ENCODE data around the gene RP2.

Gene RP2

DNA sequence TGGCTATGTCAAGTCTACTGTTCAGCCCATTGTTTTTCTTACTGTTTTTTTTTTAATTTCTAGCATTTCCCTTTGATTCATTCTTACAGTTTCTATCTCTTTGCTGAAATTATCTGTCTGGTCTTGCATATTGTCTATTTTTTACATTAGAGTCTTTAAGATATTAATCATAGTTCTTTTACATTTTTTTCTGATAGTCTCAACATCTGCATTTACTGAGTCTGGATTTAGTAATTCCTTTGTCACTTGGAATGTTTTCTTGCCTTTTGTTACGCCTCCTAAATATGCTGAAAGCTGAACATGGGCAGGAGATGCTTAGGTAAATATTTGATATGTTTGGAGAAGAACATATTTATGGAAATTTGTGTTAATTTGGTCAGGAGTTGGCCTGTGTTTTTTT is 85.8 kb downstream of the RP2 start:
- no peaks in the 10 kb centered on the region for H3K27me3 ChIP-seq (ENCODE audit: insufficient read depth, low read length)
- no peak overlapping the region for H3K27ac ChIP-seq (ENCODE audit: low read depth, low read length)
- H3K4me3 ChIP-seq (ENCODE audit: low read length) = no peak overlapping the region
- H3K9me3 ChIP-seq (ENCODE audit: insufficient read depth, low read depth, low read length) = no peaks in the 10 kb centered on the region
- 89% methylated on average over 1 of the region's 1 CpG for WGBS
- no peak overlapping the region for H3K9ac ChIP-seq (ENCODE audit: low read depth, low read length)
- H3K36me3 ChIP-seq (ENCODE audit: insufficient read depth, low read length) = no peaks in the 10 kb centered on the region
- H3K4me1 ChIP-seq (ENCODE audit: insufficient read depth, low read length) = peaks cover 12% of the 10 kb centered on the region; the same call in 1 of the 2 replicates

GRCh38 chrX:46927718-46928117 is 90.9 kb downstream of the RP2 start:
- 89% methylated on average over 3 of the region's 3 CpGs for WGBS
- Histone ChIP-seq H3K27ac (ENCODE audit: low read depth, low read length) (no peak overlapping the region), H3K4me1 (ENCODE audit: insufficient read depth, low read length) (peaks cover 5% of the 10 kb centered on the region; the same call in 1 of the 2 replicates), H3K36me3 (ENCODE audit: insufficient read depth, low read length) (no peaks in the 10 kb centered on the region), H3K27me3 (ENCODE audit: insufficient read depth, low read length) (no peaks in the 10 kb centered on the region), H3K9me3 (ENCODE audit: insufficient read depth, low read depth, low read length) (no peaks in the 10 kb centered on the region), H3K9ac (ENCODE audit: low read depth, low read length) (no peak overlapping the region), H3K4me3 (ENCODE audit: low read length) (no peak overlapping the region)

GRCh38 chrX:46929439-46930261 is 92.8 kb downstream of the RP2 start:
- Histone ChIP-seq H3K9ac (ENCODE audit: low read depth, low read length) (no peak overlapping the region), H3K36me3 (ENCODE audit: insufficient read depth, low read length) (no peaks in the 10 kb centered on the region), H3K9me3 (ENCODE audit: insufficient read depth, low read depth, low read length) (no peaks in the 10 kb centered on the region), H3K27me3 (ENCODE audit: insufficient read depth, low read length) (no peaks in the 10 kb centered on the region), H3K4me1 (ENCODE audit: insufficient read depth, low read length) (no peaks in the 10 kb centered on the region), H3K27ac (ENCODE audit: low read depth, low read length) (no peak overlapping the region), H3K4me3 (ENCODE audit: low read length) (no peak overlapping the region)
- WGBS = 92% methylated on average over 3 of the region's 3 CpGs

Data from HUES64 (cell line).